HUES64 (cell line): ENCODE measurements around the gene FLOT2.
"Not testable (repeated sequence)": the region's sequence is repeated elsewhere in the genome, so short reads cannot be mapped to it uniquely, and the experiment has no call there.

Source experiments
- H3K27ac ChIP-seq: 2 replicates; pipeline ENCODE4 v1.7.0; 2013; ENCODE audit warnings: low read depth, low read length, inconsistent platforms
- H3K27me3 ChIP-seq: 2 replicates; pipeline ENCODE4 v1.6.1; 2013; ENCODE audit warnings: mild to moderate bottlenecking, low read length; ENCODE audit not compliant: insufficient read depth
- H3K36me3 ChIP-seq: 2 replicates; pipeline ENCODE4 v1.6.1; 2013; ENCODE audit warnings: mild to moderate bottlenecking, low read length; ENCODE audit not compliant: insufficient read depth
- H3K4me1 ChIP-seq: 2 replicates; pipeline ENCODE4 v1.6.1; 2013; ENCODE audit warnings: mild to moderate bottlenecking, low read length, moderate library complexity; ENCODE audit not compliant: insufficient read depth
- H3K4me3 ChIP-seq: 2 replicates; pipeline ENCODE4 v1.5.1; 2013; ENCODE audit warnings: mild to moderate bottlenecking, low read length, moderate library complexity
- H3K9ac ChIP-seq: 2 replicates; pipeline ENCODE4 v1.6.1; 2013; ENCODE audit warnings: mild to moderate bottlenecking, low read depth, low read length
- H3K9me3 ChIP-seq: 2 replicates; pipeline ENCODE4 v1.6.1; 2013; ENCODE audit warnings: low read depth, low read length; ENCODE audit not compliant: insufficient read depth
- WGBS: fragments of 150-250, 120-280 bp; methylation state at CpG from one replicate; pipeline ENCODE4 v1.1.7; 2013; ENCODE audit warnings: missing lambda C conversion rate; 5-methylcytosine and 5-hydroxymethylcytosine counted together

FLOT2 gene

DNA sequence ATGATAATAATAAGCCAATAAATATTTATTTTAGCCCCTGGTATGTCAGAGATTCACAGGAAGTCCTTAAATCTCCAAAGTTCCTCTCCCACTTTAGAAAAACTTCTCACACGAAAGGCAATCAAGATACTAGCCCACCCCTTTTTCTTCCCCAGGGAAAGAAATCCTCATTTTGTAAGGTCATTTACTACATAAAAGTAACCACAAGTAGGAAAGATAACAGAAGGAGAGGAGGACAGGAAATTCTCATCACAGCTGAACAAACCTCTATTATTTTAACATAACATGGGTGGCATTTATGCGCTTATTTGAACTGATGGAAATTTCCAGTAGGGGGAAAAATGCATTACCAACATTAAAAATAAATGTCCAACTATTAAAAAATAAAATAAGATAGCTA, 58.3 kb downstream of the FLOT2 start:
- no peak overlapping the region for H3K9ac ChIP-seq
- no peaks in the 10 kb centered on the region for H3K9me3 ChIP-seq
- no peaks in the 10 kb centered on the region for H3K27me3 ChIP-seq
- H3K36me3 ChIP-seq, result no peaks in the 10 kb centered on the region
- no peak overlapping the region for H3K4me3 ChIP-seq
- WGBS, result 100% methylated on average over 1 of the region's 2 CpGs
- no peak overlapping the region for H3K27ac ChIP-seq
- H3K4me1 ChIP-seq, result no peaks in the 10 kb centered on the region

DNA sequence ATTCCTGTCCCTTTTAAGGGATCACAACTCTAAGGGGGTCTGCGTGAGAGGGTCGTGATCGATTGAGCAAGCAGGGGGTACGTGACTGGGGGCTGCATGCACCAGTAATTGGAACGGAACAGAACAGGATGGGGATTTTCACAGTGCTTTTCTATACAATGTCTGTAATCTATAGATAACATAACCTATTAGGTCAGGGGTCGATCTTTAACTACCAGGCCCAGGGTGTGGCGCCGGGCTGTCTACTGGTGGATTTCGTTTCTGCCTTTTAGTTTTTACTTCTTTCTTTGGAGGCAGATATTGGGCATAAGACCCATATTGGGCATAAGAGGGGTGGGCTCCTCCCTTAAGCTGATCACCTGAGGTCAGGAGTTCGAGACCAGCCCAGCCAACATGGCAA, 61.0 kb downstream of the FLOT2 start:
- WGBS, result 93% methylated on average over 8 of the region's 10 CpGs
- not testable (repeated sequence) for H3K9ac ChIP-seq, H3K27me3 ChIP-seq, H3K9me3 ChIP-seq, H3K4me1 ChIP-seq, H3K4me3 ChIP-seq, H3K36me3 ChIP-seq, H3K27ac ChIP-seq

DNA sequence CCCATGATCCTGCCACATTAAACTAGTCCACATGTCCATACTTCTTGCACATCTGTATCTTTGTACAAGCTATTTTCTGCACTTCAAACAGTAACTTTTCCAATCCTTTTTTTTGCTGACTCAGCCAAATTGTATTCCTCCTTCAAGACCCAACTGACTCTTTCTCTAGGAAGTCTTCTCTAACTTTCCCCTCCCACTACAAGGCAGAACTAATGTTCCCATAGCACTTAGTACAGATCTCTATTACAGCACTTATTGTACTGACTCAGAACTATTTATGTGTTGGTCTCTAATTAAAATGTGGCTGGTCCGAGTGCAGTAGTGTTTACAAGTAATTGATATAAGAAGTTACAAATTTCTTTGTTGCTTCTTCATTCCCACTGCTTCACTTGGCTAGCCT, 63.1 kb downstream of the FLOT2 start:
- Histone ChIP-seq H3K36me3 (peaks cover 2% of the 10 kb centered on the region; the same call in 1 of the 2 replicates), H3K9ac (no peak overlapping the region), H3K4me3 (no peak overlapping the region), H3K4me1 (no peaks in the 10 kb centered on the region), H3K27ac (no peak overlapping the region), H3K27me3 (no peaks in the 10 kb centered on the region), H3K9me3 (no peaks in the 10 kb centered on the region)
- no CpG with 5 or more reads among the region's 1 CpG for WGBS
